Caco-2 (cell line): Measurements from ENCODE around the gene FRRS1L. TPM values are rescaled to one million over a fixed set of nuclear protein-coding genes. Genes with fewer than 3 reads are reported as not detected.

ENCODE experiments used
- BruUV-seq: library from RNA; stranded (reverse); fragments of 400-500 nt; replicated peaks from 2 replicates; lab custom pipeline; 2021; lab: Mats Ljungman, UMichigan
- CTCF ChIA-PET: fragments of 300-600 bp; sonication (Branson Sonifier 250); formaldehyde crosslinking; loops from one replicate; lab custom pipeline; 2022; ENCODE audit warnings: antibody characterized with exemption; lab: Charles Lee
- POLR2A ChIA-PET: fragments of 300-600 bp; sonication (Branson Sonifier 250); formaldehyde crosslinking; loops from one replicate; lab custom pipeline; 2022; ENCODE audit warnings: antibody characterized with exemption; lab: Charles Lee
- DNase-seq, 2 experiments: peaks; one replicate each; pipeline versions ENCODE4 v3.0.0 to v3.0.0-alpha.2; 2020 to 2022
- H3K27me3 ChIP-seq: replicated peaks from 2 replicates; pipeline ENCODE4 v1.6.0; 2011; ENCODE audit warnings: low read length; ENCODE audit not compliant: control insufficient read depth, insufficient read depth
- H3K36me3 ChIP-seq: 2 replicates; pipeline ENCODE4 v1.5.1; 2011; ENCODE audit warnings: low read length; ENCODE audit not compliant: control insufficient read depth, insufficient read depth
- H3K4me1 ChIP-seq: fragments of 250-450 bp; sonication (Bioruptor Pico); 2 replicates; pipeline ENCODE4 v1.5.1; 2020; ENCODE audit warnings: mild to moderate bottlenecking
- H3K4me3 ChIP-seq: 2 replicates; pipeline ENCODE4 v1.5.1; 2011; ENCODE audit warnings: low read depth, mild to moderate bottlenecking, control low read depth, low read length
- H3K9me3 ChIP-seq: fragments of 250-450 bp; sonication (Bioruptor Pico); 2 replicates; pipeline ENCODE4 v1.5.1; 2020; ENCODE audit warnings: mild to moderate bottlenecking, moderate library complexity
- H3K27ac Mint-ChIP-seq: one replicate; pipeline ENCODE4 v1.8.0; 2022; ENCODE audit warnings: mixed read lengths; ENCODE audit not compliant: unreplicated experiment
- H3K27me3 Mint-ChIP-seq: one replicate; pipeline ENCODE4 v1.8.0; 2022; ENCODE audit warnings: mixed read lengths; ENCODE audit not compliant: insufficient read depth, unreplicated experiment
- H3K36me3 Mint-ChIP-seq: one replicate; pipeline ENCODE4 v1.8.0; 2022; ENCODE audit warnings: mild to moderate bottlenecking, mixed read lengths; ENCODE audit not compliant: insufficient read depth, unreplicated experiment
- H3K4me1 Mint-ChIP-seq: one replicate; pipeline ENCODE4 v1.8.0; 2022; ENCODE audit warnings: low read depth, mixed read lengths; ENCODE audit not compliant: unreplicated experiment
- H3K4me3 Mint-ChIP-seq: one replicate; pipeline ENCODE4 v1.8.0; 2022; ENCODE audit warnings: mild to moderate bottlenecking, moderate library complexity, mixed read lengths; ENCODE audit not compliant: unreplicated experiment
- H3K9me3 Mint-ChIP-seq: one replicate; pipeline ENCODE4 v1.8.0; 2022; ENCODE audit warnings: mixed read lengths; ENCODE audit not compliant: unreplicated experiment
- intact Hi-C: fragments of 100-400 bp; cut with micrococcal nuclease; formaldehyde crosslinking; loops from one replicate; pipeline ENCODE4 v1.10.0; 2022; ENCODE audit not compliant: unreplicated experiment
- total RNA-seq: library from RNA; stranded (reverse); gene quantifications from 2 replicates; pipeline ENCODE4 v1.2.3, GENCODE V29; 2022
- TF ChIP-seq, protein P1 (sequence below), 2 experiments: fragments of 200-600 bp in 1 of 2; IDR thresholded peaks; 1 replicate in 1 of 2; 2 replicates in 1 of 2; pipeline versions ENCODE4 v1.5.1 to v1.8.0; 2011 to 2022; ENCODE audit warnings: antibody characterized with exemption in 1 of 2, control low read depth in 1 of 2, inconsistent platforms in 1 of 2, low read depth in 1 of 2, low read length in 1 of 2, mild to moderate bottlenecking in 1 of 2, moderate library complexity in 1 of 2; ENCODE audit not compliant: insufficient read depth in 1 of 2, severe bottlenecking in 1 of 2, unreplicated experiment in 1 of 2

The FRRS1L gene
- total RNA-seq, 1 experiment from 2014 or later = not detected

DNA sequence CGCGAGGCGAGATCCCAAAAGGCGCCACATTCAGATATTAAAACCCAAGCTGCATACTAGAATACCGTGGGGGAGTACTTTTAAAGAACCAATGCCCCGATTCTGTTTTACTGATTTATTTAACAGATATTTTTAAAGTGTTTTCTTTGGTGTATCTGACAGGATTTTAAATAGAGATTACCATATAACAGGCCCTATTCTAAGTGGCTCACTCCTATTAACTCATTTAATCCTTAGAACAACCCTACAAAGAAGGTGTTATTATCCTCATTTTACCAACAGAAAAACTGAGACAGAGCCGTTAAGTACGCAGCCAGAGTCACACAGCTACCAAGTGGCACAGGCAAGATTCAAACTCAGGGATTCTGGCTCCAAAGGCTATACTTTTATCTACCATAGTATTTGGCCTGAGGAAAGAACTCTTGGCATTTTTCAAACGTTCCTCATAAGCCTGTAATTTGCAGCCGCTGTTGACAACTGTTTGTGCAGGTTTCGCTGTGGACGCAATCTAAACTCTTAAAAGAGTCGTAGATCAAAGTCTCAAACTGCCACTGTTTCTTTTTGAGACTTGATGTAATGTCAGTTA, 46.8 kb downstream of the FRRS1L start:
- Mint-ChIP-seq H3K4me1 (peaks cover 37% of the 10 kb centered on the region), H3K9me3 (no peaks in the 10 kb centered on the region), H3K27me3 (no peaks in the 10 kb centered on the region), H3K27ac (peak overlapping the region; percentile 85), H3K4me3 (peak overlapping the region; percentile 95), H3K36me3 (peaks cover 35% of the 10 kb centered on the region)
- ChIA-PET POLR2A (interaction anchor here (0.6 to 1.0 kb wide), 3 partner anchors 11 to 239 kb away, joined by 3 to 4 read pairs (median 3); no protein-coding TSS in a partner anchor), CTCF (interaction anchor here (0.6 to 1.0 kb wide), 3 partner anchors 24 to 443 kb away, joined by 3 to 5 read pairs (median 4); no protein-coding TSS in a partner anchor)
- Histone ChIP-seq H3K9me3 (no peaks in the 10 kb centered on the region), H3K4me3 (peak overlapping the region; percentile 86), H3K36me3 (no peaks in the 10 kb centered on the region), H3K27me3 (no peaks in the 10 kb centered on the region), H3K4me1 (peaks cover 52% of the 10 kb centered on the region)
- TF ChIP-seq, protein P1, sequence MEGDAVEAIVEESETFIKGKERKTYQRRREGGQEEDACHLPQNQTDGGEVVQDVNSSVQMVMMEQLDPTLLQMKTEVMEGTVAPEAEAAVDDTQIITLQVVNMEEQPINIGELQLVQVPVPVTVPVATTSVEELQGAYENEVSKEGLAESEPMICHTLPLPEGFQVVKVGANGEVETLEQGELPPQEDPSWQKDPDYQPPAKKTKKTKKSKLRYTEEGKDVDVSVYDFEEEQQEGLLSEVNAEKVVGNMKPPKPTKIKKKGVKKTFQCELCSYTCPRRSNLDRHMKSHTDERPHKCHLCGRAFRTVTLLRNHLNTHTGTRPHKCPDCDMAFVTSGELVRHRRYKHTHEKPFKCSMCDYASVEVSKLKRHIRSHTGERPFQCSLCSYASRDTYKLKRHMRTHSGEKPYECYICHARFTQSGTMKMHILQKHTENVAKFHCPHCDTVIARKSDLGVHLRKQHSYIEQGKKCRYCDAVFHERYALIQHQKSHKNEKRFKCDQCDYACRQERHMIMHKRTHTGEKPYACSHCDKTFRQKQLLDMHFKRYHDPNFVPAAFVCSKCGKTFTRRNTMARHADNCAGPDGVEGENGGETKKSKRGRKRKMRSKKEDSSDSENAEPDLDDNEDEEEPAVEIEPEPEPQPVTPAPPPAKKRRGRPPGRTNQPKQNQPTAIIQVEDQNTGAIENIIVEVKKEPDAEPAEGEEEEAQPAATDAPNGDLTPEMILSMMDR (IDR thresholded peaks at IDR 0.05; ENCODE audit: insufficient read depth in 1 of 2, low read depth in 1 of 2, low read length in 1 of 2, severe bottlenecking in 1 of 2, unreplicated experiment in 1 of 2) = no peak
- intact Hi-C loops = loop anchor here (1.0 to 2.0 kb wide), 4 partner anchors 9 to 107 kb away; partner anchors contain the start of gene CTNNAL1
- DNase-seq = no peak
- TSS peak; percentile 76 for BruUV-seq

DNA sequence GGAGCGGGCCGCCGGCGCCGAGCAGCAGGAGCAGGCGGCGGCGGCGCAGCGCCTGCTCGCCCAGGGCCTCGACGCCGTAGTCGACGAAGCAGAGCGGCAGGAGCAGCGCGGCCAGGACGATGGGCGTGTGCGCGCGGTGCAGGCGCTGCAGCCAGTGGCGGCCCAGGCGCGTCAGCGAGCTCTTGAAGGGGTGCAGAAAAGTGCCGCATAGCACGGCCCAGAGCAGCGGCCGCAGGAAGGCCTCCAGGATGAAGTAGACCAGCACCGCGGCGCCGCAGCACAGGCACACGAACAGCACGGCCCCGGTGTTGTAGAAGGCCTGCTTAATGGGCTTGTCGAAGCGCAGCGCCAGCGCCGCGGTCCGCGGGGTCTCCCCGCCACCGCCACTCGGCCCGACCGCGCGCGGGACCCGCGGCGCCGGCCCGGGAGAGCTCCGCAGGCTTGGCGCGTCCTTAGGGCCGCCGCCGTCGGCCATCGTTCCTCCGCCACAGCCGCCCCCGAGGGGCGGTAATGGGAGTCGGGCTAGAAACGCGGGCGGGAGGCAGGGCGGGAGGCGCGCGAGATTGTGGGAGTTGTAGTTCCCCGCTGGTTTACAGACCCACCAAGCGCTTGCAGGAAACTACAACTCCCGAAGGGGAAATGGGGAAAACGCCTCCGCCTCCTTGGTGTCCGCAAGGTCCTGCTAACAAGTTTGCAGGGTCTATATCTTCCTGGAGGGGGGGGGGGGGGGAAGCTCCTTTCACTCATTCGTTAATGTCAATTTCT, 47.4 kb downstream of the FRRS1L start, which contains the start of gene TMEM245:
Gene TMEM245, minus strand, starts transcription at position 509 of the 765 bp plus-strand sequence. Its CDS starts 34 bp downstream, at position 475.
- H3K36me3 Mint-ChIP-seq = peaks cover 40% of the 10 kb centered on the region
- peak; percentile 96 to 99 for DNase-seq
- H3K9me3 Mint-ChIP-seq = no peaks in the 10 kb centered on the region
- H3K27me3 Mint-ChIP-seq = no peaks in the 10 kb centered on the region
- peaks cover 42% of the 10 kb centered on the region for H3K4me1 Mint-ChIP-seq
- intact Hi-C loops = loop anchor here (1.0 to 2.0 kb wide), 4 partner anchors 10 to 106 kb away; partner anchors contain the start of gene CTNNAL1
- H3K9me3 ChIP-seq = no peaks in the 10 kb centered on the region
- H3K36me3 ChIP-seq = no peaks in the 10 kb centered on the region
- H3K4me3 ChIP-seq = peak within 1 kb of the TSS; percentile 86
- H3K27me3 ChIP-seq = no peaks in the 10 kb centered on the region
- H3K4me3 Mint-ChIP-seq = peak within 1 kb of the TSS; percentile 95
- ChIA-PET CTCF (interaction anchor here (0.6 to 1.0 kb wide), 3 partner anchors 25 to 443 kb away, joined by 3 to 5 read pairs (median 4); no protein-coding TSS in a partner anchor), POLR2A (interaction anchor here (0.8 to 1.0 kb wide), 2 partner anchors 11 to 38 kb away, joined by 3 to 4 read pairs; no protein-coding TSS in a partner anchor)
- H3K4me1 ChIP-seq = peaks cover 45% of the 10 kb centered on the region
- peak within 1 kb of the TSS; percentile 85 for H3K27ac Mint-ChIP-seq
- no TSS peak for BruUV-seq
- TF ChIP-seq, protein P1 (IDR thresholded peaks at IDR 0.05; ENCODE audit: insufficient read depth in 1 of 2, low read depth in 1 of 2, low read length in 1 of 2, severe bottlenecking in 1 of 2, unreplicated experiment in 1 of 2) = no peak

DNA sequence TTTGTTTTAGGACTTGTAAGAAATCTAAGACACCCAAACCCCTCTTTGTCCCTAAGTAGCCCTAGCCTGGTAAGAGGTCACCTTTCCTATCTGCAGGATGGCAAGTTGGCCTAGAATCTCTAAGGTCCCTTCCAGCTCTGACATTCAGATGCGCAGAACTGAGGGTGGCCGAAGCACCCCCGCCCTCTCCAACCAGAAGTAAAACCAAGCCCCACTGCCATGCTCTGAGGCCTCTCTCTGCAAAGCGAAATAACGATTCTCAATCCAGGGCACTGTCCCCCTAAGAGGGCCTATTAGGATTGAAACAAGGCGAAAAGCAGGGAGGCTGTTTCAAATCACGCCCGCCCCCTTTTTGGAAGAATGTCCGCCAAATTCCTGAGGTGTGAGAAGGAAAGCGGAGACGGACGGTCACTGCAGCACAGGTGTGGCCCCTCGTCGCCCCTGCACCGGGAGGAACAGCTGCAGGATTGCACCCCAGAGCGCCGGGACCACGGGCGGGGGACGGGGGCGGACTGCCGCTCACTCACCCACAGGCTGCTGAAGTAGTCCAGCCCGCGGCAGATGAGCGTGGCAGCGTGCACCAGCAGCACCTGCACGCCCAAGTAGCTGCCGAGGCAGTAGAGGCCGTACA, 48.1 kb downstream of the FRRS1L start:
- ChIA-PET CTCF (interaction anchor here (1.0 kb wide), 1 partner anchor 25 kb away, joined by 3 read pairs; no protein-coding TSS in a partner anchor), POLR2A (no interaction called here)
- no peaks in the 10 kb centered on the region for H3K27me3 Mint-ChIP-seq
- intact Hi-C loops = no loop called here
- Histone ChIP-seq H3K9me3 (no peaks in the 10 kb centered on the region), H3K27me3 (no peaks in the 10 kb centered on the region), H3K4me3 (peak overlapping the region; percentile 86), H3K4me1 (peaks cover 38% of the 10 kb centered on the region), H3K36me3 (no peaks in the 10 kb centered on the region)
- H3K27ac Mint-ChIP-seq = peak overlapping the region; percentile 85
- DNase-seq = peak; percentile 52 to 54
- H3K9me3 Mint-ChIP-seq = no peaks in the 10 kb centered on the region
- H3K4me3 Mint-ChIP-seq = peak overlapping the region; percentile 95
- TF ChIP-seq, protein P1 (IDR thresholded peaks at IDR 0.05; ENCODE audit: insufficient read depth in 1 of 2, low read depth in 1 of 2, low read length in 1 of 2, severe bottlenecking in 1 of 2, unreplicated experiment in 1 of 2) = no peak
- peaks cover 49% of the 10 kb centered on the region for H3K4me1 Mint-ChIP-seq
- peaks cover 47% of the 10 kb centered on the region for H3K36me3 Mint-ChIP-seq
- BruUV-seq = no TSS peak
